Upper lobe of left lung (tissue), 4 donors: ENCODE results near the gene SPACA9.

Source experiments
- CTCF ChIP-seq, 6 experiments: fragments of 450-650 bp in 4 of 6; fragments of 200-600 bp in 2 of 6; sonication (generic) in 2 of 6; IDR thresholded peaks; one replicate each; pipeline ENCODE4 v1.5.1; 2016 to 2019; ENCODE audit warnings: antibody characterized with exemption in 6 of 6
- EP300 ChIP-seq, 4 donors: sonication (generic); formaldehyde crosslinking; IDR thresholded peaks; one replicate each; pipeline ENCODE4 v1.5.1; 2017; ENCODE audit warnings: antibody characterized with exemption in 4 of 4, control low read depth in 2 of 4
- POLR2A ChIP-seq, 4 donors: fragments of 450-650 bp; IDR thresholded peaks; one replicate each; pipeline ENCODE4 v1.5.1; 2016 to 2017; ENCODE audit warnings: antibody characterized with exemption in 4 of 4, mild to moderate bottlenecking in 2 of 4

GRCh38 chr9:132894862-132895835 is 16.5 kb downstream of the SPACA9 start:
- TF ChIP-seq EP300 (IDR thresholded peaks at IDR 0.05) = no peak
- no peak for TF ChIP-seq CTCF (IDR thresholded peaks at IDR 0.05)
- TF ChIP-seq POLR2A (IDR thresholded peaks at IDR 0.05) = no peak
